Fibroblast of peridontal ligament (primary cell): ENCODE measurements around the gene NEURL1.

Experiments
- DNase-seq: peaks from one replicate; pipeline ENCODE4 v3.0.0-alpha.2; 2010; ENCODE audit errors: extremely low read depth

NEURL1 gene

DNA sequence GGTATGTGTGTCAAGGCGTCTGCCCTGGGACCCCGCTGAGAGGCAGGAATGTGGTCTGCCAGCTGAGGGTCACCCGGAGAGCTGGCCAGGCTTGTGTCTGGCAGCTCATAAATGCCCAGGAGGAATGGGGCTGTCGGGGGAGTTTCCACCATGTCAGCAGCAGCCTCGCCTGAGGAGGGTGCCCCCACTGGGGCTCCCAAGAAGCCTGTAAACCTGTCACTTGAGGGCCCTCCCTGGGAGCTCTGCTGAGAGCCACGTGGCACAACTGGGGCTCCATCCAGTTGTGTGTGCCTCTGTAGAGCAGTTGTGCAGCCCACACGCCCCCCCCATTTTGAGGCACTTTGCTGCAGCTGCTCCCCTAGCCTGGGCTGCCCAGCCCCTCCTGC lies 70.6 kb downstream of the NEURL1 start:
- no peak for DNase-seq

DNA sequence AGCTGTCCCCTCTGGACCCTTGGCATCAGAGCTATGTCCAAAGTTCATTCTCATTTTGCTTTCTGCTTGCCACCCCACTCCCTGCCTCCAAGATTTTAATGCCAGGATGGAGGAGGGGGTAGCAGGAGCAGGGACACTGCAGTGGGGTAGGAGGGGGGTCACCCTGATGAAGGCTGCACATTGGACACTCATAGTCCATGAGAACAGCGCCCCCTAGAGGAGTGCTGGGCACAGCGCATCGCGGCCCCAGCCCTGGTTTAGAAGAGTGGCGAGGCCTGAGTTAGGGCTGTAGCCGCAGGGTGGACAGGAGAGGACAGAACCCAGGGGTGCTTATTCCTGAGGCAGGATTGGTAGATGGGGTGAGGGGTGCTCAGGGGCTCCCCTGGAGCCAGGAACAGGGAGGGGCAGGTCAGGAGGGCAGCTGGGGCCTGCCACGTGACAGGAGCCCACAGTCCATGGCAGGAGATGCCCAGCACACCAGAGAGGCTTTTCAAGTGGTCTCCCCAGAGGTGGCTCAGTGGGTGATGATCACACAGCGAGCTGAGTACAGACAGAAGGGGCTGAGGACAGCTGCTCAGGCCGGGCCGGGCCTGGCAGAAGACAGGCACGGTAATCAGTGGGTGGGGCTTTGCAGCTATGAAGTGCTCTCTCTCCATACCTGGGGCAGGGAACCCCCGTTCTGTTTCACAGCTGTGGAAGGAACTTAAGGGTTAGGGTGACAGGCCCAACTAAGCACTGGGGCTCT lies 71.4 kb downstream of the NEURL1 start:
- DNase-seq: no peak

GRCh38 chr10:103566536-103566935 lies 73.0 kb downstream of the NEURL1 start:
- DNase-seq: no peak

- no peak for DNase-seq
Measured at GRCh38 chr10:103568505-103568904, 75.0 kb downstream of the NEURL1 start.

GRCh38 chr10:103569896-103570295 lies 76.4 kb downstream of the NEURL1 start:
- DNase-seq: no peak

GRCh38 chr10:103570844-103571655 lies 77.5 kb downstream of the NEURL1 start:
- DNase-seq: no peak

DNA sequence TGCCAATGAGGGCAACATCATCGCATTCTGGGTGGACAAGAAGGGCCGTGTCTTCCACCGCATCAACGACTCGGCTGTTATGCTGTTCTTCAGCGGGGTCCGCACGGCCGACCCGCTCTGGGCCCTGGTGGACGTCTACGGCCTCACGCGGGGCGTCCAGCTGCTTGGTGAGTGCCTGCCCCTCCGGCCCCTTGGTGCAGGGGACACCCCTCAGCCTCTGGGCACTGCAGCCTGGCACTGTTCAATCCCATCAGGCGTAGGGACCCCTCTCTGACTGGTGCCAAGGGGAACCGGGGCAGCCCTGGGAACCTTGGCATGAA lies 78.1 kb downstream of the NEURL1 start:
- DNase-seq: no peak

- no peak for DNase-seq
Measured at GRCh38 chr10:103572347-103573204, 79.1 kb downstream of the NEURL1 start.

GRCh38 chr10:103573205-103573487 lies 79.6 kb downstream of the NEURL1 start:
- DNase-seq: no peak

- DNase-seq: no peak
Measured at GRCh38 chr10:103574097-103575061, 80.9 kb downstream of the NEURL1 start.

DNA sequence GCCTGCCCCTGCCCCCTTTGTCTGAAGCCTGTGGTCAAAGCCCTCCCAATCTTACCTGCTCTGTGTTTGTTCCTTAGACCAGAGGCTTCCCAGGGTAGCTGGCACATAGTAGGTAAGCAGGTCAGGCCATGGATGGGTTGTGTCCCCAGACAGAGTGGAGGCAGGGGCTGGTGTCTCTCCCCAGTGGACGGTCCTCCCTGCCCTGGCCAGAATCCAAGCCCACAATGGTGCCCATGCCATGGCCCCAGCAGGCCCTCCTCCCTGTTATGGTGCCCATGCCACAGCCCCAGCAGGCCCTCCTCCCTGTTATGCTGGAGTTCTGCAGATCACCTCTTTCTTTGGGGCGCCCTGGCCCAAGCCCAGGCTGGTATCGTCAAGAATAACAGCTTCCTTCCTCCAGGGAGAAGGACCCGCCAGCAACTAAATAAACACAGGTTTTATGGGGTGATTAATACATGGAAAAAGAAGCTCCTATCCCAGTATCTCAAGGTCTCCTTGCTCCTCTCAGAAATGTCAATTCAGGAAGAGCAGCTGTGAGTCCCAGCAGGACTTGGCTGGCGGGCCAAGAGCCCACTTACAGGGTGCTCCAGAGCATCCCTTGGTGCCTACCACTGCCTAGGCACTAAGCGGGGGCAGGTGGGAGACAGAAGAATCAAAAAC lies 82.0 kb downstream of the NEURL1 start:
- no peak for DNase-seq

- DNase-seq: no peak
Measured at GRCh38 chr10:103576076-103576471, 82.6 kb downstream of the NEURL1 start.

- no peak for DNase-seq
Measured at GRCh38 chr10:103576862-103577261, 83.4 kb downstream of the NEURL1 start.

DNA sequence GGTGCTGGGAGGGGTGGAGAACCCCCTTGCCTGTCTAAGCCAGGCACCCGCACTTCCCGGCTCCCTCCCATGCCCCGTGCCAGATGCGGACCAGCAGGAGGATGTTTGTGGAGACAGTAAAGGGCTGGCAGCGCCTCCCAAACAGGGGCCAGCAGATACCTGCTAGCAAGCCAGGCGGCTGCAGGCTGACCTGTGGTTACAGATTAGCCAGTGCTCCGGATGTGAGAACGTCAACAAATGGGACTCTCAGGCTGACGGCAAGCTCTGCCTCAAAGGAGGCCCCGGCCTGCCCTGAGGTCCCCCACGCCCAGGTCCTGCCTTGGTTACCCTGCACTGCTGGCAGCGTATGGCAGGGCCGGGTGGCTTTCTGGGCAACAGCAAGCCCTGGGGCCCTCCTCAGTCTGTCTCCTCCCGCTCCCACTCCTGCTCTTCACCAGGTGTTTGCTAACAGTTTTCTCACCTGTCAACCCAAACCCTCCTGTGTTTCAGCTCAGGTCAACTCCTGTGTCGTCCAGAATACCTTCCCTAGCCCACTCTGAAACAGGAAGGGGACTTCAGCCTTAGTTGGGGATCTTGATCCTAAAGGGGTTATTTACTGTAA lies 85.4 kb downstream of the NEURL1 start:
- DNase-seq: no peak

- no peak for DNase-seq
Measured at GRCh38 chr10:103580011-103580410, 86.5 kb downstream of the NEURL1 start.

GRCh38 chr10:103580430-103580829 lies 86.9 kb downstream of the NEURL1 start:
- DNase-seq: no peak

DNA sequence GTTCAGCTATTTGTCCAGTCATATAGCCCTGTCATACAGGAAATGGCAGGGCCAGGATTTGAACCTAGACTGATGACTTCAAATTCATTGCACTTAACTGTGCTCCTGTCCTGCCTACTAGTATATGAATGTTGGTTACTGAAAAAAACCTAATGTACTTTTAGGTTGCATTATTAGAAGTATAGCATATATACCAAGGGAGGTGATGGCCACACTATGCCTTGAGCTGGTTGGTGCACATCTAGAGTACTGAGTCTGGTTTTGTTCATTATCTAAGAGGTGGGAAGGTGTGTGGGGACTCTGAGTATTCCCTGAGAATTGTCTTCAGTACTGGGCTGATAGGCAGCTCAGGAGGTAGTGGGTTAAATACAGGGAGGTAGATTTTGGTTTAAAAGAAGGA lies 88.0 kb downstream of the NEURL1 start:
- DNase-seq: no peak

DNA sequence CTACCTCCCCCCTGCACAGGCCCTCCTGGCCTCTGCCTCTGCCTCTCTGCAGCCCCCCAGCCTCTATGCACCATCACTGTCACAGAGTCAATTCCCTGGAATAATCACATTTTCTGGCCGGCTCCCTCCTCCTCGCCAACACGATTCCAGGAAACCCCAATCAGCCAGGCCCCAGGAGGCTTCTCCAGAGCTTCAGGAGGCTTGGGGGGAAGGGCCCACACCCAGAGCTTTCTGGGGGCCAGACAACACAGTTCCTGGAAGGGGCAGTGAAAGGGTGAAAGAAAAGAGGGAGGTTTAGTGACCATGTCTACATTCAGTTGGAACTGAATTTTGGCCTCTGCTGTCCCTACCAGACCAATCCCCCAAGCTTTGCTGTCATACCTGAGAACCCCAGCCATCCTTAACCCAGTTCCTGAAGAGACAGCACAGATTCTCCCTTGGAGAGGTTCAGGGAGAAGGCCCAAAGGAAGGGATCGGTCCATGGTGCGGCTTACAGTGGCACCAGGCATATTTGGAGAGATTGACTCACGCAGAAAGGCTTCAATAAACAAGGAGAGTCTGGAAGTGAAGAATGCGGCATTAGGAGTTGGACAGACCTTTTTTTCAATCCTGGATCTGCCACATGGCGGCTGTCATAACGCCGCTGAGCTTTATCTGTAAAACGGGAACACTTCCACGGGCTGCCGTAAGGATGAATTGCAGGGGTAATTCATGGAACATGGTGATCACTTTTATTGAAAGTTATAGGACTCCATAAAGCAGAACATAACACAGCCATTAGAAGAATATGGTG lies 89.0 kb downstream of the NEURL1 start:
- DNase-seq: no peak

GRCh38 chr10:103583871-103584215 lies 90.3 kb downstream of the NEURL1 start:
- no peak for DNase-seq
